GM12878 (cell line): Measurements from ENCODE around the gene SPHK2. TPM values are rescaled to one million over a fixed set of nuclear protein-coding genes. Genes with fewer than 3 reads are reported as not detected.
A peak's percentile ranks its signal among the peaks of the same experiment; 100 is the strongest.

ENCODE experiments used
- ATAC-seq: fragments of 200-7000 bp; cut with Tn5 transposase; 3 replicates; pipeline ENCODE4 v1.9.1; 2020; ENCODE audit warnings: mild to moderate bottlenecking, moderate library complexity
- BruUV-seq: library from RNA; stranded (reverse); fragments of 400-500 nt; replicated peaks from 2 replicates; lab custom pipeline; 2021; lab: Mats Ljungman, UMichigan
- CTCF ChIA-PET: fragments of 300-600 bp; sonication (Branson Sonifier 250); formaldehyde crosslinking; extraction: SDS; loops from one replicate; lab custom pipeline; 2021; ENCODE audit warnings: inconsistent platforms; lab: Yijun Ruan, JAX
- POLR2A ChIA-PET: fragments of 350-600 bp; formaldehyde crosslinking; extraction: SDS; loops from one replicate; lab custom pipeline; 2021; ENCODE audit warnings: inconsistent platforms; lab: Charles Lee
- RAD21 ChIA-PET: fragments of 300-600 bp; sonication (Branson Sonifier 250); formaldehyde crosslinking; loops from one replicate; lab custom pipeline; 2023; ENCODE audit warnings: antibody characterized with exemption; ENCODE audit not compliant: unreplicated experiment; lab: Charles Lee
- SMC1A ChIA-PET: fragments of 300-600 bp; sonication (Branson Sonifier 250); formaldehyde crosslinking; loops from one replicate; lab custom pipeline; 2023; ENCODE audit not compliant: unreplicated experiment, uncharacterized antibody; lab: Charles Lee
- DNase-seq: peaks from one replicate; pipeline ENCODE4 v3.0.0-alpha.2; 2011; ENCODE audit warnings: low read depth, low spot score
- FAIRE-seq: peaks from 3 replicates; lab custom pipeline; 2011; peaks lifted over from hg19 to GRCh38; lab: Jason Lieb, UNC
- H2AFZ ChIP-seq: 2 replicates; pipeline ENCODE4 v1.6.0; 2011; ENCODE audit warnings: low read depth, low read length, control low read depth; ENCODE audit not compliant: control insufficient read depth
- H3K27ac ChIP-seq: 2 replicates; pipeline ENCODE4 v1.5.1; 2011; ENCODE audit warnings: control low read depth; ENCODE audit not compliant: control insufficient read depth, insufficient read depth
- H3K27me3 ChIP-seq, 2 experiments: replicated peaks in 1 of 2; 2 replicates each; pipeline versions ENCODE4 v1.6.0 to v1.6.1; 2011; ENCODE audit warnings: low read length in 1 of 2; ENCODE audit not compliant: control insufficient read depth in 2 of 2, insufficient read depth in 2 of 2
- H3K36me3 ChIP-seq, 2 experiments: 2 replicates each; pipeline ENCODE4 v1.5.1; 2011; ENCODE audit warnings: low read length in 1 of 2; ENCODE audit not compliant: control insufficient read depth in 2 of 2, insufficient read depth in 2 of 2
- H3K4me1 ChIP-seq: 2 replicates; pipeline ENCODE4 v1.6.1; 2011; ENCODE audit warnings: mild to moderate bottlenecking, low read length, moderate library complexity, mixed read lengths; ENCODE audit not compliant: control insufficient read depth, insufficient read depth
- H3K4me2 ChIP-seq: 2 replicates; pipeline ENCODE4 v1.6.0; 2011; ENCODE audit warnings: control low read depth; ENCODE audit not compliant: control insufficient read depth, insufficient read depth
- H3K4me3 ChIP-seq: fragments of 200-600 bp; sonication (generic); 2 replicates; pipeline ENCODE4 v1.5.1; 2016
- H3K79me2 ChIP-seq: 2 replicates; pipeline ENCODE4 v1.6.0; 2011; ENCODE audit warnings: low read length; ENCODE audit not compliant: control insufficient read depth, insufficient read depth
- H3K9ac ChIP-seq: 2 replicates; pipeline ENCODE4 v1.8.0; 2011; ENCODE audit warnings: low read length, control low read depth, mixed read lengths; ENCODE audit not compliant: control insufficient read depth, insufficient read depth
- H3K9me3 ChIP-seq: replicated peaks from 3 replicates; pipeline ENCODE4 v1.5.1; 2011; ENCODE audit warnings: mild to moderate bottlenecking, low read length; ENCODE audit not compliant: control insufficient read depth, insufficient read depth
- H4K20me1 ChIP-seq: 2 replicates; pipeline ENCODE4 v1.6.0; 2011; ENCODE audit not compliant: control insufficient read depth, insufficient read depth
- BCL11A ChIP-seq: IDR thresholded peaks from 2 replicates; pipeline ENCODE4 v1.6.1; 2011; ENCODE audit warnings: low read depth, low read length
- IRF4 ChIP-seq: IDR thresholded peaks from 2 replicates; pipeline ENCODE4 v1.6.1; 2011; ENCODE audit warnings: low read depth, low read length
- NFYB ChIP-seq: IDR thresholded peaks from 2 replicates; pipeline ENCODE4 v1.6.1; 2011; ENCODE audit warnings: low read depth, mild to moderate bottlenecking, low read length, improper control_type of control experiment, moderate library complexity; ENCODE audit not compliant: insufficient read depth
- POLR2A ChIP-seq: IDR thresholded peaks from 2 replicates; pipeline ENCODE4 v1.6.1; 2011; ENCODE audit warnings: low read depth, mild to moderate bottlenecking, low read length
- POLR2AphosphoS5 ChIP-seq: IDR thresholded peaks from 2 replicates; pipeline ENCODE4 v1.6.1; 2011; ENCODE audit warnings: mild to moderate bottlenecking, low read length, inconsistent platforms
- SIX5 ChIP-seq: IDR thresholded peaks from 2 replicates; pipeline ENCODE4 v1.6.1; 2011; ENCODE audit warnings: mild to moderate bottlenecking, low read depth, low read length, moderate library complexity; ENCODE audit not compliant: severe bottlenecking
- SMARCA5 ChIP-seq: fragments of 450-650 bp; IDR thresholded peaks from 2 replicates; pipeline ENCODE4 v1.6.1; 2017; ENCODE audit warnings: mild to moderate bottlenecking
- SREBF2 ChIP-seq: IDR thresholded peaks from 2 replicates; pipeline ENCODE4 v1.6.1; 2012; ENCODE audit warnings: mild to moderate bottlenecking, low read length
- TARDBP ChIP-seq: IDR thresholded peaks from 2 replicates; pipeline ENCODE4 v1.6.1; 2016; ENCODE audit warnings: borderline replicate concordance
- TCF3 ChIP-seq: IDR thresholded peaks from 2 replicates; pipeline ENCODE4 v1.6.1; 2012; ENCODE audit warnings: low read depth, mild to moderate bottlenecking, low read length, borderline replicate concordance; ENCODE audit not compliant: insufficient read depth
- WGBS: methylation state at CpG from one replicate; pipeline ENCODE4 v1.1.6; 2016; ENCODE audit warnings: low lambda C conversion rate; ENCODE audit not compliant: insufficient replicate concordance, insufficient coverage; ENCODE audit errors: missing lambda C conversion rate; 5-methylcytosine and 5-hydroxymethylcytosine counted together
- in situ Hi-C: fragments of 300-500 bp; cut with MboI; formaldehyde crosslinking; loops from 9 replicates; pipeline ENCODE4 v1.14.3; 2018; ENCODE audit warnings: mixed read lengths
- intact Hi-C: fragments of 100-400 bp; cut with micrococcal nuclease; formaldehyde crosslinking; loops from one replicate; pipeline ENCODE4 v1.14.2; 2022; ENCODE audit not compliant: unreplicated experiment
- polyA plus RNA-seq, 11 experiments: library from polyadenylated mRNA; depleted of rRNA in 4 of 11; unstranded in 6 of 11; stranded (reverse) in 5 of 11; fragments of >200 nt; fragmentation: Nextera tagmentation in 4 of 11; fragmentation: Illumina TruSeq in 1 of 11; extraction: Ambion mirVana in 4 of 11; extraction: Trizol in 1 of 11; gene quantifications; 1 replicate in 1 of 11; 2 replicates in 10 of 11; pipeline versions ENCODE4 v1.2.1 to v1.2.3, GENCODE V29; 2011 to 2016; ENCODE audit warnings: inconsistent platforms in 2 of 11, missing spikeins in 2 of 11, low read depth in 1 of 11
- total RNA-seq, 4 experiments: library from RNA; depleted of rRNA in 3 of 4; stranded (reverse); fragments of >200 nt in 3 of 4; fragmentation: Illumina TruSeq in 1 of 4; extraction: Trizol in 1 of 4; gene quantifications; 2 replicates each; pipeline versions ENCODE4 v1.2.1 to v1.2.3, GENCODE V29; 2013 to 2021
- TF ChIP-seq, protein P1 (sequence below): fragments of 450-650 bp; formaldehyde crosslinking; IDR thresholded peaks from 2 replicates; pipeline ENCODE4 v1.5.0; 2022; ENCODE audit warnings: mild to moderate bottlenecking, missing genetic modification characterization

Gene SPHK2
- total and polyA plus RNA-seq, 10 of the 15 experiments (the other 5 are each of a cell fraction or from before 2014, with no cell fraction given) = 0.37 to 40.5 (median 11.2) TPM

DNA sequence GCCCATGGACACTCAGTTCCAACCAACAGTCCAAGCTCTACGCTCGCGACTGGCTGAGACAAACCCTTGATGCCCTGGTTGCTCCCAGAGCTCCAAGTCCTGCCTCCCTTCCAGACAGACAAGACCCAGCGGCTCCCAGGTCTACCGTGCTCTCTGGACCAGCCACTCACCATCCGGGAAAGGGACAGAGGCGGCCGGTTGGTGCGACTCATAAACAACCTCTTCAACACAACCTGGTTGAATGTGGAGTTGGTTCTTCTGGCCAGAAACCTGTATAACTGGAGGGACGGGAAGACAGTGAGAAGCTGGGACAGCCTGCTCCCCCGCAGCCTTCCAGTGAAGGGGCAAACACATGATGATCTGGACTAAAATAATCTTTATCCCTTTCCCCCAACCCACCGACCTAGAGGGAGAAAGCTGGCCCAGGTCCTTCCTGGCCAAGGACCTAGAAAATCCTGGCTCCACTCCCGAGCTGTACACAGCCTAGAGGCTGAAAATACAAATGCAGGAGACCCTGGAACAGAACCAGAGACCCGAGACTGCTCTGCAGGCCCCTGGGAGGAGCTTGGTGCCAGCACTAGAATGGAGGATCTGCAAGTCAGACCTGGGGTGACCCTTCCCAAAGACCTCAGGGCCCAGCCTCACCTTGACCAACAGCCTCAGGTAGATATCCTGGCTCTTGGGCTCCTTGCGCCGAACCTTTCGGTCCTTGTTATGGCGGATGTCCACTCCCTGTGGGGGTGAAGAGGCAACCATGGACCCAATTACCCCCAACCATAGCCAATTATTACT, 2.0 kb upstream of the SPHK2 start:
- ATAC-seq (no peak), FAIRE-seq (no peak), DNase-seq (no peak)
- BruUV-seq = no TSS peak
- Histone ChIP-seq H3K4me2 (peak overlapping the region; percentile 88), H3K4me1 (peaks cover 15% of the 10 kb centered on the region), H3K9me3 (no peaks in the 10 kb centered on the region), H3K27me3 (no peaks in the 10 kb centered on the region), H3K27ac (peak overlapping the region; percentile 95), H3K4me3 (peak overlapping the region; percentile 93), H3K79me2 (peaks cover 48% of the 10 kb centered on the region), H3K9ac (peak overlapping the region; percentile 99), H3K36me3 (peaks cover 25 to 32% of the 10 kb centered on the region in 2 experiments), H2AFZ (no peak overlapping the region), H4K20me1 (peaks cover 15% of the 10 kb centered on the region)
- POLR2A ChIA-PET = interaction anchor here (0.5 to 1.4 kb wide), 6 partner anchors 9 to 1133 kb away, joined by 3 to 5 read pairs (median 3); partner anchors contain the start of gene DBP
- no peak for TF ChIP-seq TARDBP
- TF ChIP-seq SMARCA5 = no peak
- no peak for TF ChIP-seq POLR2AphosphoS5
- TF ChIP-seq SIX5 = no peak
- no peak for TF ChIP-seq SREBF2
- no peak for TF ChIP-seq NFYB
- no peak for TF ChIP-seq BCL11A
- TF ChIP-seq POLR2A = no peak; the same call in 1 of the 2 replicates
- no peak for TF ChIP-seq IRF4
- no peak for TF ChIP-seq TCF3
- TF ChIP-seq, protein P1, sequence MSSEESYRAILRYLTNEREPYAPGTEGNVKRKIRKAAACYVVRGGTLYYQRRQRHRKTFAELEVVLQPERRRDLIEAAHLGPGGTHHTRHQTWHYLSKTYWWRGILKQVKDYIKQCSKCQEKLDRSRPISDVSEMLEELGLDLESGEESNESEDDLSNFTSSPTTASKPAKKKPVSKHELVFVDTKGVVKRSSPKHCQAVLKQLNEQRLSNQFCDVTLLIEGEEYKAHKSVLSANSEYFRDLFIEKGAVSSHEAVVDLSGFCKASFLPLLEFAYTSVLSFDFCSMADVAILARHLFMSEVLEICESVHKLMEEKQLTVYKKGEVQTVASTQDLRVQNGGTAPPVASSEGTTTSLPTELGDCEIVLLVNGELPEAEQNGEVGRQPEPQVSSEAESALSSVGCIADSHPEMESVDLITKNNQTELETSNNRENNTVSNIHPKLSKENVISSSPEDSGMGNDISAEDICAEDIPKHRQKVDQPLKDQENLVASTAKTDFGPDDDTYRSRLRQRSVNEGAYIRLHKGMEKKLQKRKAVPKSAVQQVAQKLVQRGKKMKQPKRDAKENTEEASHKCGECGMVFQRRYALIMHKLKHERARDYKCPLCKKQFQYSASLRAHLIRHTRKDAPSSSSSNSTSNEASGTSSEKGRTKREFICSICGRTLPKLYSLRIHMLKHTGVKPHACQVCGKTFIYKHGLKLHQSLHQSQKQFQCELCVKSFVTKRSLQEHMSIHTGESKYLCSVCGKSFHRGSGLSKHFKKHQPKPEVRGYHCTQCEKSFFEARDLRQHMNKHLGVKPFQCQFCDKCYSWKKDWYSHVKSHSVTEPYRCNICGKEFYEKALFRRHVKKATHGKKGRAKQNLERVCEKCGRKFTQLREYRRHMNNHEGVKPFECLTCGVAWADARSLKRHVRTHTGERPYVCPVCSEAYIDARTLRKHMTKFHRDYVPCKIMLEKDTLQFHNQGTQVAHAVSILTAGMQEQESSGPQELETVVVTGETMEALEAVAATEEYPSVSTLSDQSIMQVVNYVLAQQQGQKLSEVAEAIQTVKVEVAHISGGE (CRISPR knock-in tag) = no peak
- intact Hi-C loops (no loop called here), in situ Hi-C loops (no loop called here)
- SMC1A ChIA-PET = interaction anchor here (1.1 to 1.7 kb wide), 3 partner anchors 16 to 111 kb away, joined by 3 read pairs; no protein-coding TSS in a partner anchor
- CTCF ChIA-PET = interaction anchor here (1.6 to 1.8 kb wide), 3 partner anchors 9 to 226 kb away, joined by 5 to 8 read pairs (median 6); partner anchors contain the start of gene KDELR1
- 40% methylated on average over 18 of the region's 18 CpGs for WGBS
- RAD21 ChIA-PET = interaction anchor here (0.7 kb wide), 1 partner anchor 8 kb away, joined by 3 read pairs; no protein-coding TSS in a partner anchor
